ENCODE measurements around the gene BCL2L11.

GRCh38 chr2:111157798-111158197 is 37.1 kb downstream of the BCL2L11 start:
- no peak for TF ChIP-seq POLR2A (IDR thresholded peaks at IDR 0.05)
- TF ChIP-seq POLR2AphosphoS5 (IDR thresholded peaks at IDR 0.05; ENCODE audit: insufficient read depth in 1 of 2, low read depth in 1 of 2), result no peak

All from vagina (tissue), 2 donors.